ENCODE data around the gene KLK11. TPM values are rescaled to one million over a fixed set of nuclear protein-coding genes. Genes with fewer than 3 reads are reported as not detected.

Gene KLK11
- total and polyA plus RNA-seq, 2 of the 8 experiments (the other 6 are each of a cell fraction or from before 2014, with no cell fraction given), result 0.45 TPM; not detected in 1

- CTCF ChIA-PET (ENCODE audit: partially characterized antibody), result interaction anchor here (0.7 to 15.0 kb wide), 10 partner anchors 9 to 101 kb away, joined by 3 to 269 read pairs (median 4); no protein-coding TSS in a partner anchor
- H3K27me3 ChIP-seq (replicated peaks in 1 of 4; ENCODE audit: control insufficient read depth in 3 of 4, extremely low read depth in 1 of 4, insufficient read depth in 3 of 4, low read length in 3 of 4), result peaks cover 0 to 30% (median 19%) of the 10 kb centered on the region in 4 experiments; a peak in 5 of 7 replicates
- POLR2A ChIA-PET (ENCODE audit: partially characterized antibody), result interaction anchor here (0.6 to 2.8 kb wide), 8 partner anchors 11 to 1981 kb away, joined by 3 to 12 read pairs (median 4); no protein-coding TSS in a partner anchor
- H3K9me3 ChIP-seq (ENCODE audit: insufficient read depth in 2 of 2, low read depth in 1 of 2, low read length in 1 of 2), result no peaks in the 10 kb centered on the region
- peaks cover 0 to 7% (median 3%) of the 10 kb centered on the region in 4 experiments; a peak in 5 of 7 replicates for H3K4me1 ChIP-seq (replicated peaks in 1 of 4; ENCODE audit: control insufficient read depth in 3 of 4, insufficient read depth in 4 of 4, low read length in 3 of 4)
- 3% methylated on average over 29 of the region's 68 CpGs; no CpG with 5 or more reads in 1 of the 2 experiments for WGBS, 2 experiments (ENCODE audit: extremely low coverage in 1 of 2, insufficient coverage in 1 of 2, insufficient read length in 1 of 2, insufficient replicate concordance in 2 of 2, low coverage in 1 of 2, low lambda C conversion rate in 2 of 2, missing lambda C conversion rate in 1 of 2)
- H4K5ac ChIP-seq (ENCODE audit: insufficient read length, low read depth, low read length), result no peak overlapping the region
- H2BK20ac ChIP-seq (ENCODE audit: low read length), result no peak overlapping the region
- H3K4ac ChIP-seq (replicated peaks; ENCODE audit: insufficient read length, low read depth, low read length), result no peak overlapping the region
- no peak for FAIRE-seq
- H3K79me1 ChIP-seq (ENCODE audit: low read depth, low read length), result no peaks in the 10 kb centered on the region
- H2AFZ ChIP-seq (ENCODE audit: low read length), result peak overlapping the region; percentile 41; the same call in 1 of the 2 replicates
- no peak overlapping the region for H3K56ac ChIP-seq (replicated peaks; ENCODE audit: insufficient read length, low read depth, low read length)
- no peak overlapping the region; the same call in 1 of the 2 replicates for H2BK5ac ChIP-seq (ENCODE audit: low read depth, low read length)
- peak in 1 of 2 experiments; percentile 73 for DNase-seq (ENCODE audit: low read depth in 1 of 2, low spot score in 2 of 2)
- peak overlapping the region; percentile 50; the same call in 1 of the 2 replicates for H2BK12ac ChIP-seq (ENCODE audit: low read depth, low read length)
- no peaks in the 10 kb centered on the region for H4K20me1 ChIP-seq (replicated peaks in 1 of 2; ENCODE audit: control insufficient read depth in 1 of 2, insufficient read depth in 2 of 2, low read length in 2 of 2)
- peak overlapping the region; percentile 71 for H4K8ac ChIP-seq (ENCODE audit: extremely low read depth, insufficient read depth, low read length)
- no peak overlapping the region for H3K27ac ChIP-seq (ENCODE audit: low read depth, low read length)
- H3K4me3 ChIP-seq (ENCODE audit: extremely low read depth in 1 of 4, insufficient read depth in 2 of 4, low read depth in 3 of 4, low read length in 4 of 4), result peak overlapping the region; percentile 51 to 73 (median 52)
- H3K36me3 ChIP-seq (ENCODE audit: control insufficient read depth in 2 of 4, insufficient read depth in 4 of 4, low read length in 3 of 4), result no peaks in the 10 kb centered on the region
- peaks cover 14% of the 10 kb centered on the region; the same call in 1 of the 2 replicates for H3K23me2 ChIP-seq (ENCODE audit: low read depth, low read length)
- H2BK15ac ChIP-seq (ENCODE audit: low read length), result no peak overlapping the region
- H2AK5ac ChIP-seq (ENCODE audit: low read depth, low read length), result no peak overlapping the region
- no peak overlapping the region; a peak in 1 of 7 replicates for H3K9ac ChIP-seq (replicated peaks in 1 of 4; ENCODE audit: extremely low read depth in 1 of 4, low read depth in 3 of 4, low read length in 3 of 4)
- H3K79me2 ChIP-seq (ENCODE audit: control insufficient read depth in 1 of 2, insufficient read depth in 2 of 2, low read length in 2 of 2), result no peaks in the 10 kb centered on the region
- no peak overlapping the region for H3K23ac ChIP-seq (ENCODE audit: insufficient read length)
- peak overlapping the region; percentile 81 to 93 for H3K4me2 ChIP-seq (ENCODE audit: insufficient read depth in 1 of 2, low read depth in 2 of 2, low read length in 2 of 2)
- no peak overlapping the region for H3K14ac ChIP-seq (ENCODE audit: insufficient read length)
- H3K18ac ChIP-seq (ENCODE audit: extremely low read depth, low read length), result peak overlapping the region; percentile 38
- peak overlapping the region; percentile 36 for H4K91ac ChIP-seq (replicated peaks; ENCODE audit: insufficient read length, low read length)
- H2BK120ac ChIP-seq (replicated peaks; ENCODE audit: low read depth, low read length), result no peak overlapping the region
- TF ChIP-seq HDAC2 (IDR thresholded peaks at IDR 0.05; ENCODE audit: borderline replicate concordance in 1 of 2, low read depth in 2 of 2, low read length in 2 of 2), result no peak
- TF ChIP-seq CHD2 (IDR thresholded peaks at IDR 0.05; ENCODE audit: low read length), result no peak
- no peak for TF ChIP-seq RXRA (IDR thresholded peaks at IDR 0.05; ENCODE audit: insufficient read depth, low read depth, low read length)
- TF ChIP-seq CHD1 (IDR thresholded peaks at IDR 0.05; ENCODE audit: low read depth, low read length), result no peak
- TF ChIP-seq SP4 (IDR thresholded peaks at IDR 0.05; ENCODE audit: low read length), result no peak
- no peak for TF ChIP-seq JUND (IDR thresholded peaks at IDR 0.05; ENCODE audit: low read length)
- TF ChIP-seq CEBPB (IDR thresholded peaks at IDR 0.05; ENCODE audit: low read depth, low read length), result peak; percentile 91
- no peak for TF ChIP-seq TCF12 (IDR thresholded peaks at IDR 0.05; ENCODE audit: low read depth, low read length)
- no peak for TF ChIP-seq GTF2F1 (IDR thresholded peaks at IDR 0.05; ENCODE audit: borderline replicate concordance, low read depth, low read length)
- TF ChIP-seq KDM5A (IDR thresholded peaks at IDR 0.05; ENCODE audit: low read length), result no peak
- no peak for TF ChIP-seq SIRT6 (IDR thresholded peaks at IDR 0.05; ENCODE audit: low read length)
- TF ChIP-seq BCL11A (IDR thresholded peaks at IDR 0.05; ENCODE audit: low read depth in 2 of 2, low read length in 2 of 2), result no peak
- no peak for TF ChIP-seq TAF7 (optimal IDR thresholded peaks at IDR 0.05; ENCODE audit: borderline replicate concordance, low read depth, low read length)
These were observed 7.5 kb downstream of the KLK11 start for GRCh38 chr19:51018745-51019543.

Data from H1 (cell line).